MM.1S (cell line): ENCODE measurements around the gene MXRA5.

Experiments used
- DNase-seq: peaks from one replicate; pipeline ENCODE4 v3.0.0-alpha.2; 2015
- H2AFZ ChIP-seq: fragments of 300-600 bp; sonication (generic); 2 replicates; pipeline ENCODE4 v1.6.0; 2016; ENCODE audit warnings: antibody characterized with exemption, low read length
- H3F3A ChIP-seq: fragments of 300-600 bp; sonication (generic); 2 replicates; pipeline ENCODE4 v1.6.1; 2016; ENCODE audit warnings: mild to moderate bottlenecking, antibody characterized with exemption, low read length, moderate library complexity, mixed read lengths; ENCODE audit not compliant: insufficient read depth
- H3K27ac ChIP-seq: fragments of 300-600 bp; sonication (generic); 2 replicates; pipeline ENCODE4 v1.5.1; 2016; ENCODE audit warnings: mild to moderate bottlenecking, low read length
- H3K27me3 ChIP-seq: fragments of 300-600 bp; sonication (generic); replicated peaks from 2 replicates; pipeline ENCODE4 v1.6.0; 2016; ENCODE audit warnings: low read length; ENCODE audit not compliant: insufficient read depth
- H3K36me3 ChIP-seq: fragments of 300-600 bp; sonication (generic); replicated peaks from 2 replicates; pipeline ENCODE4 v1.6.1; 2016; ENCODE audit warnings: mild to moderate bottlenecking, low read length, mixed read lengths; ENCODE audit not compliant: insufficient read depth
- H3K4me1 ChIP-seq: fragments of 300-600 bp; sonication (generic); 2 replicates; pipeline ENCODE4 v1.6.1; 2016; ENCODE audit warnings: low read length, mixed read lengths
- H3K4me2 ChIP-seq: fragments of 300-600 bp; sonication (generic); 2 replicates; pipeline ENCODE4 v1.6.0; 2016; ENCODE audit warnings: low read depth, low read length
- H3K4me3 ChIP-seq: fragments of 300-600 bp; sonication (generic); 2 replicates; pipeline ENCODE4 v1.5.1; 2016; ENCODE audit warnings: low read length, mixed read lengths
- H3K79me2 ChIP-seq: fragments of 300-600 bp; sonication (generic); 2 replicates; pipeline ENCODE4 v1.6.1; 2016; ENCODE audit warnings: mixed run types, low read length, mixed read lengths
- H3K9ac ChIP-seq: fragments of 300-600 bp; sonication (generic); 2 replicates; pipeline ENCODE4 v1.6.1; 2016; ENCODE audit warnings: low read length, mixed read lengths
- H3K9me2 ChIP-seq: fragments of 300-600 bp; sonication (generic); replicated peaks from 2 replicates; pipeline ENCODE4 v1.6.1; 2016; ENCODE audit warnings: mild to moderate bottlenecking, low read length, mixed read lengths; ENCODE audit not compliant: insufficient read depth
- H3K9me3 ChIP-seq: fragments of 300-600 bp; sonication (generic); replicated peaks from 2 replicates; pipeline ENCODE4 v1.6.1; 2016; ENCODE audit warnings: mild to moderate bottlenecking, low read length, mixed read lengths; ENCODE audit not compliant: insufficient read depth
- H4K20me1 ChIP-seq: fragments of 300-600 bp; sonication (generic); 2 replicates; pipeline ENCODE4 v1.6.1; 2016; ENCODE audit warnings: mild to moderate bottlenecking, low read length, moderate library complexity, mixed read lengths; ENCODE audit not compliant: insufficient read depth
- CTCF ChIP-seq: fragments of 300-600 bp; sonication (generic); IDR thresholded peaks from 2 replicates; pipeline ENCODE4 v1.5.1; 2016; ENCODE audit warnings: antibody characterized with exemption, low read length, mixed read lengths
- EZH2 ChIP-seq: fragments of 300-600 bp; sonication (generic); optimal IDR thresholded peaks from 2 replicates; pipeline ENCODE3; 2017; ENCODE audit warnings: low read depth, mild to moderate bottlenecking, antibody characterized with exemption, low read length, mixed read lengths
- EZH2phosphoT487 ChIP-seq: fragments of 300-600 bp; sonication (generic); IDR thresholded peaks from 2 replicates; pipeline ENCODE4 v1.6.1; 2018; ENCODE audit warnings: antibody characterized with exemption, low read length

The MXRA5 gene

GRCh38 chrX:3371163-3371562, 24.7 kb upstream of the MXRA5 start:
- H3K4me2 ChIP-seq: no peak overlapping the region
- no peak overlapping the region for H3K27ac ChIP-seq
- no peaks in the 10 kb centered on the region for H3K27me3 ChIP-seq
- no peaks in the 10 kb centered on the region for H3K9me3 ChIP-seq
- H3K79me2 ChIP-seq: no peaks in the 10 kb centered on the region
- no peak for DNase-seq
- no peaks in the 10 kb centered on the region for H3K9me2 ChIP-seq
- H2AFZ ChIP-seq: no peak overlapping the region
- TF ChIP-seq EZH2: no peak
- TF ChIP-seq CTCF: no peak
- no peak for TF ChIP-seq EZH2phosphoT487
- H3K4me1 ChIP-seq: no peaks in the 10 kb centered on the region
- no peaks in the 10 kb centered on the region for H3F3A ChIP-seq
- H4K20me1 ChIP-seq: no peaks in the 10 kb centered on the region
- H3K36me3 ChIP-seq: no peaks in the 10 kb centered on the region
- H3K9ac ChIP-seq: no peak overlapping the region
- H3K4me3 ChIP-seq: no peak overlapping the region

- Histone ChIP-seq H4K20me1 (no peaks in the 10 kb centered on the region), H3K4me1 (no peaks in the 10 kb centered on the region), H3K79me2 (no peaks in the 10 kb centered on the region), H3K9me2 (no peaks in the 10 kb centered on the region), H3K4me2 (no peak overlapping the region), H3K36me3 (no peaks in the 10 kb centered on the region), H3K4me3 (no peak overlapping the region), H2AFZ (no peak overlapping the region), H3K27me3 (no peaks in the 10 kb centered on the region), H3K9ac (no peak overlapping the region), H3K27ac (no peak overlapping the region), H3K9me3 (no peaks in the 10 kb centered on the region), H3F3A (no peaks in the 10 kb centered on the region)
- TF ChIP-seq CTCF: no peak
- no peak for TF ChIP-seq EZH2phosphoT487
- no peak for TF ChIP-seq EZH2
- DNase-seq: no peak
Measured at GRCh38 chrX:3370656-3371055, 24.2 kb upstream of the MXRA5 start.

- Histone ChIP-seq H3K4me1 (no peaks in the 10 kb centered on the region), H3K9ac (no peak overlapping the region), H3K27ac (no peak overlapping the region), H3K9me3 (no peaks in the 10 kb centered on the region), H3K4me2 (no peak overlapping the region), H3F3A (no peaks in the 10 kb centered on the region), H3K27me3 (no peaks in the 10 kb centered on the region), H2AFZ (no peak overlapping the region), H3K4me3 (no peak overlapping the region), H3K9me2 (no peaks in the 10 kb centered on the region), H4K20me1 (no peaks in the 10 kb centered on the region), H3K36me3 (no peaks in the 10 kb centered on the region), H3K79me2 (no peaks in the 10 kb centered on the region)
- no peak for DNase-seq
- TF ChIP-seq EZH2 (no peak), CTCF (no peak), EZH2phosphoT487 (no peak)
Measured at GRCh38 chrX:3362956-3363355, 16.5 kb upstream of the MXRA5 start.
